A673 (cell line): ENCODE measurements around the gene CAVIN1. TPM values are rescaled to one million over a fixed set of nuclear protein-coding genes. Genes with fewer than 3 reads are reported as not detected.

Experiments used
- BruUV-seq: library from RNA; stranded (reverse); fragments of 400-500 nt; replicated peaks from 2 replicates; lab custom pipeline; 2021; lab: Mats Ljungman, UMichigan
- CTCF ChIA-PET: fragments of 300-600 bp; sonication (Branson Sonifier 250); formaldehyde crosslinking; loops from one replicate; lab custom pipeline; 2022; ENCODE audit warnings: antibody characterized with exemption; lab: Charles Lee
- POLR2A ChIA-PET: fragments of 300-600 bp; sonication (Branson Sonifier 250); formaldehyde crosslinking; loops from one replicate; lab custom pipeline; 2022; ENCODE audit warnings: antibody characterized with exemption; ENCODE audit not compliant: low non-redundant PET; lab: Charles Lee
- DNase-seq: peaks from one replicate; pipeline ENCODE4 v3.0.0-alpha.2; 2015; ENCODE audit warnings: low spot score
- H3K27ac ChIP-seq: fragments of 200-600 bp; sonication (generic); 2 replicates; pipeline ENCODE4 v1.5.1; 2016; ENCODE audit warnings: mixed run types, low read depth, mild to moderate bottlenecking, mixed read lengths, antibody characterized with exemption, low read length; ENCODE audit not compliant: poor library complexity, severe bottlenecking
- H3K27me3 ChIP-seq: fragments of 200-600 bp; sonication (generic); replicated peaks from 2 replicates; pipeline ENCODE4 v1.6.1; 2017; ENCODE audit warnings: mixed run types, low read depth, mild to moderate bottlenecking, mixed read lengths, antibody characterized with exemption, low read length; ENCODE audit not compliant: insufficient read depth, poor library complexity
- H3K36me3 ChIP-seq: fragments of 200-600 bp; sonication (generic); 2 replicates; pipeline ENCODE4 v1.6.1; 2016; ENCODE audit warnings: mixed run types, mild to moderate bottlenecking, mixed read lengths, antibody characterized with exemption, low read length; ENCODE audit not compliant: insufficient read depth, poor library complexity, severe bottlenecking
- H3K4me1 ChIP-seq: fragments of 200-600 bp; sonication (generic); 2 replicates; pipeline ENCODE4 v1.6.1; 2017; ENCODE audit warnings: mixed run types, mild to moderate bottlenecking, mixed read lengths, antibody characterized with exemption, low read length; ENCODE audit not compliant: insufficient read depth, poor library complexity, severe bottlenecking
- H3K4me3 ChIP-seq: fragments of 200-600 bp; sonication (generic); 2 replicates; pipeline ENCODE4 v1.5.1; 2016; ENCODE audit warnings: low read depth, mixed run types, mild to moderate bottlenecking, mixed read lengths, low read length; ENCODE audit not compliant: poor library complexity, severe bottlenecking
- H3K9me3 ChIP-seq: fragments of 200-600 bp; sonication (generic); 2 replicates; pipeline ENCODE4 v1.6.1; 2016; ENCODE audit warnings: mixed run types, low read depth, mild to moderate bottlenecking, mixed read lengths, antibody characterized with exemption, low read length; ENCODE audit not compliant: poor library complexity, severe bottlenecking
- EZH2 ChIP-seq: fragments of 200-600 bp; sonication (generic); IDR thresholded peaks from 2 replicates; pipeline ENCODE4 v1.6.1; 2017; ENCODE audit warnings: borderline replicate concordance, low read depth, mild to moderate bottlenecking, mixed read lengths, antibody characterized with exemption, low read length; ENCODE audit not compliant: poor library complexity, severe bottlenecking
- intact Hi-C: fragments of 100-400 bp; cut with micrococcal nuclease; formaldehyde crosslinking; loops from one replicate; pipeline ENCODE4 v1.10.0; 2022; ENCODE audit not compliant: unreplicated experiment
- total RNA-seq: library from RNA; stranded (reverse); gene quantifications from 2 replicates; pipeline ENCODE4 v1.2.3, GENCODE V29; 2021
- TF ChIP-seq, protein P1 (sequence below): fragments of 300-800, 200-600 bp; sonication (generic); conservative IDR thresholded peaks from 2 replicates; pipeline ENCODE4 v1.5.1; 2017; ENCODE audit warnings: low read depth, mild to moderate bottlenecking, antibody characterized with exemption, low read length, moderate library complexity, mixed read lengths

Gene CAVIN1
- total RNA-seq, 1 experiment from 2014 or later, result 19.9 TPM

DNA sequence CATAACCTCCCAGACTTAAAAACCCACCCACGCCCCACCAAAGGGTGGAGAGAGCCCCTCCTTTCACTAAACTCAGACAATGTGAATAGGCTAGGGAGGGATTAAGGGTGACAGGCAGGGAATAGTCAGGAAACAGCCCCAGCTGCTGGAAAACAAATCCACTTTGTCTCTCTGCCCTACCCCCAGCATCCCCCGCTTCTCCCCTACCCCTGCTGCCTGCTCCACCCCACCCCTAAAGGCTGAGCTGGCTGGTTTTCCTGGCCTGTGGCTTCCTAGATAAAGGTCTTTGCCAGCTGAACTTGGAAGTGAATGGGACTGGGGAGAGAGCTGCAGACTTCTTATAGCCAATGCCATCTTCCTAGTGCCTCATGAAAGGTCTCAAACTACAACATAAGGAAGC lies 15.0 kb downstream of the CAVIN1 start:
- no TSS peak for BruUV-seq
- intact Hi-C loops, result loop anchor here (5.0 kb wide), 1 partner anchor 109 kb away; no protein-coding TSS in a partner anchor
- Histone ChIP-seq H3K27me3 (no peaks in the 10 kb centered on the region), H3K4me3 (no peak overlapping the region), H3K9me3 (no peaks in the 10 kb centered on the region), H3K27ac (no peak overlapping the region), H3K36me3 (no peaks in the 10 kb centered on the region), H3K4me1 (peaks cover 17% of the 10 kb centered on the region)
- ChIA-PET POLR2A (no interaction called here), CTCF (interaction anchor here (0.6 kb wide), 1 partner anchor 87 kb away, joined by 7 read pairs; no protein-coding TSS in a partner anchor)
- TF ChIP-seq EZH2, result no peak
- TF ChIP-seq, protein P1, sequence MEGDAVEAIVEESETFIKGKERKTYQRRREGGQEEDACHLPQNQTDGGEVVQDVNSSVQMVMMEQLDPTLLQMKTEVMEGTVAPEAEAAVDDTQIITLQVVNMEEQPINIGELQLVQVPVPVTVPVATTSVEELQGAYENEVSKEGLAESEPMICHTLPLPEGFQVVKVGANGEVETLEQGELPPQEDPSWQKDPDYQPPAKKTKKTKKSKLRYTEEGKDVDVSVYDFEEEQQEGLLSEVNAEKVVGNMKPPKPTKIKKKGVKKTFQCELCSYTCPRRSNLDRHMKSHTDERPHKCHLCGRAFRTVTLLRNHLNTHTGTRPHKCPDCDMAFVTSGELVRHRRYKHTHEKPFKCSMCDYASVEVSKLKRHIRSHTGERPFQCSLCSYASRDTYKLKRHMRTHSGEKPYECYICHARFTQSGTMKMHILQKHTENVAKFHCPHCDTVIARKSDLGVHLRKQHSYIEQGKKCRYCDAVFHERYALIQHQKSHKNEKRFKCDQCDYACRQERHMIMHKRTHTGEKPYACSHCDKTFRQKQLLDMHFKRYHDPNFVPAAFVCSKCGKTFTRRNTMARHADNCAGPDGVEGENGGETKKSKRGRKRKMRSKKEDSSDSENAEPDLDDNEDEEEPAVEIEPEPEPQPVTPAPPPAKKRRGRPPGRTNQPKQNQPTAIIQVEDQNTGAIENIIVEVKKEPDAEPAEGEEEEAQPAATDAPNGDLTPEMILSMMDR, result no peak
- peak; percentile 61 for DNase-seq

DNA sequence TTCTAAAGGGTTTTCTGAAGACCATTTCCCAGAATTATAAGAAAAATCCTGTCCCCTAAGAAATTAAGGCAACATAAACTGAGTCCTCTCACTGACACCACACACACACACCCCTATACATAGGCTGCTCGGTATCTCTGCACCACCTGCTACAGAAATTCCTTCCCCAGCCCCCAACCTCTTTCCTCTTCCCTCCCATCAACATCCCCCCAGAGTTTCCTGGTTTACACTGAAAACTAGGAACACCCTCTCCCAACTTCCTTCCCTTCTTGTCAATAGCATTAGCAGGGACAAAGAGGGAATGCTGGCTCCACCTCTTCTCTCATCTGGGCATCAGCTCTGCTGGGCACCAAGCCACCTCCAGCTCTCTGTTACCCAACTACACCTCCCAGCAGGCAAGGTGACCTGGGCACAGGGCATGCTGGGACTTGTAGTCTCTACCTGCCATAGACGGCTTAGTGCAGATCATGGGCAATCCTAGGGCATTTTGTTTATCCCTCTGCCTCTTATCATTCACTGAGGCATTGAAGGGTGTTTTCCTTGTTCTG lies 15.7 kb downstream of the CAVIN1 start:
- DNase-seq, result peak; percentile 73
- Histone ChIP-seq H3K27ac (no peak overlapping the region), H3K36me3 (no peaks in the 10 kb centered on the region), H3K9me3 (no peaks in the 10 kb centered on the region), H3K4me1 (peaks cover 17% of the 10 kb centered on the region), H3K4me3 (no peak overlapping the region), H3K27me3 (no peaks in the 10 kb centered on the region)
- intact Hi-C loops, result loop anchor here (2.0 to 5.0 kb wide), 2 partner anchors 85 to 110 kb away; no protein-coding TSS in a partner anchor
- CTCF ChIA-PET, result interaction anchor here (0.7 to 1.4 kb wide), 3 partner anchors 84 to 443 kb away, joined by 3 to 8 read pairs (median 4); no protein-coding TSS in a partner anchor
- TF ChIP-seq, protein P1, result no peak
- no peak for TF ChIP-seq EZH2
- POLR2A ChIA-PET, result interaction anchor here (0.5 to 0.7 kb wide), 3 partner anchors 287 to 478 kb away, joined by 3 read pairs; partner anchors contain the start of gene AOC2
- BruUV-seq, result no TSS peak

DNA sequence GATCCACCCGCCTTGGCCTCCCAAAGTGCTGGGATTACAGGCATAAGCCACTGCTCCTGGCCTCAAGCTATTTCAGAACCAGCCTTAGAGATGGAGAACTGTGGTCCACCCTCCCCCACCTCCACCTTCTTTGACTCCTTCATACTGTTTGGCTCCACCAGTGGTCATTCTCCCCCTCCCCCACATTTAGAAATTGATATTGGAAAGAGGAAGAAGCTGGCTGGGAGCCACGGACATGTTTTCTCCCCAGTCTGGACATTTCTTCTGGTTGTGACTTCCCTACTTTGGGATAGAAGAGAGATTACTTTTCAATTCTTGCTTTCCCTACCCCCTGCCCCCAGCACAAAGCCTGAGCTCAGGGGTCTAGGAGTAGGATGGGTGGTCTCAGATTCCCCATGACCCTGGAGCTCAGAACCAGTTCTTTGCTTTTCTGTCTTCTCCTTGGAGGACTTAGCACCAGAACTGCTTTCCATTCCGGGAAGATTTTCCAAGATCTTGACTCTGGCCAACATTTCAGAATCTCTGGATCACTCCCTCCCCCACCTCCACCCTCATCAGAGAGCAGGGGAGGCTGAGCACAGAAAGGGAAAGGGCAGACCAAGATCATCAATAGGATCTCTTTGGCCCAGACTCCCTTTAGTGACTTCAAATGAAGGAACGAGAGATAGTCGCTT lies 16.3 kb downstream of the CAVIN1 start:
- Histone ChIP-seq H3K4me3 (no peak overlapping the region), H3K4me1 (peaks cover 17% of the 10 kb centered on the region)
- POLR2A ChIA-PET, result interaction anchor here (0.5 to 0.6 kb wide), 2 partner anchors 437 to 478 kb away, joined by 3 read pairs; partner anchors contain the start of gene AOC2

More for the DNA sequence above, 16.3 kb downstream of the CAVIN1 start:
- Histone ChIP-seq H3K9me3 (no peaks in the 10 kb centered on the region), H3K27me3 (no peaks in the 10 kb centered on the region), H3K27ac (no peak overlapping the region), H3K36me3 (no peaks in the 10 kb centered on the region)
- DNase-seq, result no peak
- CTCF ChIA-PET, result interaction anchor here (0.6 to 1.4 kb wide), 6 partner anchors 83 to 442 kb away, joined by 3 to 10 read pairs (median 4); no protein-coding TSS in a partner anchor
- BruUV-seq, result no TSS peak
- intact Hi-C loops, result loop anchor here (2.0 to 5.0 kb wide), 2 partner anchors 84 to 111 kb away; no protein-coding TSS in a partner anchor
- TF ChIP-seq, protein P1, result no peak
- no peak for TF ChIP-seq EZH2
